OCI-M1 (cell line): ENCODE results near the gene TELO2.

Experiments
- DNase-seq: peaks from one replicate; lab custom pipeline; 2025; lab: John Stamatoyannopoulos, UW

TELO2 gene

GRCh38 chr16:1492923-1493745, at the start of gene TELO2:
TELO2 (plus strand) TSS chr16:1493360; CDS start chr16:1494282, 922 bp downstream.
- DNase-seq: peak; percentile 86

GRCh38 chr16:1443403-1443973, 49.7 kb upstream of the TELO2 start:
- no peak for DNase-seq

GRCh38 chr16:1443980-1444729, 49.0 kb upstream of the TELO2 start, which contains the start of gene CCDC154:
CCDC154 (minus strand) TSS chr16:1444556; CDS start chr16:1444322, 234 bp downstream.
- DNase-seq: no peak

- no peak for DNase-seq
Observed at GRCh38 chr16:1444730-1445517, 48.2 kb upstream of the TELO2 start.

GRCh38 chr16:1445518-1446203, 47.5 kb upstream of the TELO2 start:
- no peak for DNase-seq

- DNase-seq: no peak
Observed at GRCh38 chr16:1446296-1447080, 46.7 kb upstream of the TELO2 start.

GRCh38 chr16:1447965-1448364, 45.2 kb upstream of the TELO2 start:
- no peak for DNase-seq

GRCh38 chr16:1448536-1449116, 44.5 kb upstream of the TELO2 start:
- DNase-seq: no peak

GRCh38 chr16:1449201-1449788, 43.9 kb upstream of the TELO2 start:
- DNase-seq: no peak

GRCh38 chr16:1450218-1450617, 42.9 kb upstream of the TELO2 start:
- DNase-seq: no peak

GRCh38 chr16:1450841-1451240, 42.3 kb upstream of the TELO2 start:
- no peak for DNase-seq

- DNase-seq: no peak
Observed at GRCh38 chr16:1451702-1452392, 41.3 kb upstream of the TELO2 start.

GRCh38 chr16:1452530-1452929, 40.6 kb upstream of the TELO2 start:
- no peak for DNase-seq

GRCh38 chr16:1453316-1453715, 39.8 kb upstream of the TELO2 start:
- no peak for DNase-seq

GRCh38 chr16:1454561-1454960, 38.6 kb upstream of the TELO2 start:
- no peak for DNase-seq

GRCh38 chr16:1455190-1456171, 37.7 kb upstream of the TELO2 start:
- no peak for DNase-seq

GRCh38 chr16:1456951-1457350, 36.2 kb upstream of the TELO2 start:
- no peak for DNase-seq
